HG03565 (cell line): Measurements from ENCODE around the gene FOXD4L3.
"Not testable (repeated sequence)": the region's sequence is repeated elsewhere in the genome, so short reads cannot be mapped to it uniquely, and the experiment has no call there.

Experiments
- ATAC-seq: cut with Tn5 transposase; IDR thresholded peaks from one replicate; pipeline ENCODE4 v1.9.1; 2021; ENCODE audit warnings: mild to moderate bottlenecking, moderate library complexity; ENCODE audit not compliant: unreplicated experiment

Gene FOXD4L3

DNA sequence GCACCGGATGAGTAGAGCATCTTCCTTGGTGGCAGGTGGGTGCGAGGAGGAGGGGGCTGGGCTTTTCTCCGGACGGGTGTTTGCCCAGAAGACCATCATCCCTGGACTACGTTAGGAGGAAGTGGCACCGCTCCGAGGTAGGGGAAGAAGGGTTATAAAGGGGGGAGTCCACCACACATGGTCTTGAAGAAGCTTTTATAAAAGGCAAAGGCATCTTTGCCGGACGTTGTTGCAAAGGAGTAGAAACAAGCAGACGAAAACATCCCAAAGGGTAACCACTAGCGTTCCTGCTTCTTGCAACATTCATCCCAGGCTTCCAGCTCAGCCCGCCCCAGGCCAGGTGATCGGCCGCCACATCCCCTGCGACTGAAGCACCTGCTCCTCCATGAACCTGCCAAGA, at the start of gene FOXD4L3:
FOXD4L3 (plus strand) TSS at position 301 of the 400 bp plus-strand sequence; CDS start at position 386, 85 bp downstream.
- not testable (repeated sequence) for ATAC-seq

DNA sequence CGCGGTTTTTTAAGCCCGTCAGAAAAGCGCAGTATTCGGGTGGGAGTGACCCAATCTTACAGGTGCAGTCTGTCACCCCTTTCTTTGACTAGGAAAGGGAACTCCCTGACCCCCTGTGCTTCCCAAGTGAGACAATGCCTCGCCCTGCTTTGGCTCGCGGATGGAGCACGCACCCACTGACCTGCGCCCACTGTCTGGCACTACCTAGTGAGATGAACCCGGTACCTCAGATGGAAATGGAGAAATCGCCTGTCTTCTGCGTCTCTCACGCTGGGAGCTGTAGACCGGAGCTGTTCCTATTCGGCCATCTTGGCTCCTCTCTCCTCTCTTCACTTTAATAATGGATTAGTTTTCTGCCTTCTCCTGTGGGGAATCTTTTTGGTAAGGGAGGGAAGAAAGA, 21.6 kb upstream of the FOXD4L3 start:
- not testable (repeated sequence) for ATAC-seq

DNA sequence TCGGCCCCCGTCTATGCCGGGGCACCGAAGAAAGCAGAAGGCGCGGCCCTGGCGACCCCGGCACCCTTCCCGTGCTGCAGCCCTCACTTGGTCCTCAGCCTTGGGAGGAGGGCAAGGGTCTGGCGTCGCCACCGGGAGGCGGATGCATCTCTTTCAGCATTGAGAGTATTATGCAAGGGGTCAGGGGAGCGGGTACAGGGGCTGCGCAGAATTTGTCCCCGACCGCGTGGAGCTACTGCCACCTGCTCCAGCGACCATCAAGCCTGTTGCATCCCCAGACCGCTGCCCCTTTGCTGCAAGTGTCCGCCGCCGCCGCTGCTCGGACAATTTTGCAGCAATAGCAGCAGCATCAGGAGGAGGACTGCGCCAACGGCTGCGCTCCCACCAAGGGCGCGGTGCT, 1.1 kb downstream of the FOXD4L3 start:
- not testable (repeated sequence) for ATAC-seq

DNA sequence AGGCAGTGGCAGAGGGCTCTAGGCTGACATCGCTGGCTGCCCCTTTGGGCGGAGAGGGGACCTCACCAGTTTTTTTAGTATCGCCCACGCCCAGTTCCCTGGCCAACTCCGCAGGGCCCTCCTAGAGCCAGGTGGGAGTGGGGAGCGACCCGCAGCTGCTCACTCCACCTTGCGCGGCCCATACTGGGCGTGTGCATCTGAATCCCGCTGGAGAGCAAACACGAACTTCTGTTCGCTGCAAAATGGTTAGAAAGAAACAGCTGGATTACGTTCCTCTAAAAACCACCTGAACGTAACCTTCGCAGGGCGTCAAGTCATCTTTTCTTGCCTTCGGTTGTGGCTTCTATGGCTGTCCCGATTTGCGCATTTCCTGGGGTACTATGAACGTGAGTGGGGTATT, 1.5 kb downstream of the FOXD4L3 start:
- not testable (repeated sequence) for ATAC-seq

DNA sequence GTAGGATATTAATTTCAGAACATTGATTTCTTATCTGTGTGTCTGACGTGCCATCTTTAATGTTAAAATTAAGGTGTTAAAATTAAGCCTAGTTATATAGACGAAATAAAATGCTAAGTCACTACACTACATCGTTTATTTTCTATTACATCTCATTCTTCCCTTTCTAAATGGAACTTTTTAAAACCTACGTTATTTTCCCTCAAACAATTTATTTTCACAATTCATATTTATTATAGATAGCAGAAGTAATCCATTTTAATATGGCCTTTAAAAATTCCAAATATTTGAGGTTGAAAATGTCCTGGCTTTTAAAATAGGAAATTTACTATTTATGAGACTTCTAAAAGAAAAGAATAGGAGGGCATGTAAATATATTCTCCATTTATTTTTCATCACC, 2.1 kb downstream of the FOXD4L3 start:
- not testable (repeated sequence) for ATAC-seq

- ATAC-seq, result not testable (repeated sequence)
Measured at GRCh38 chr9:68305680-68306285, 3.1 kb downstream of the FOXD4L3 start.

DNA sequence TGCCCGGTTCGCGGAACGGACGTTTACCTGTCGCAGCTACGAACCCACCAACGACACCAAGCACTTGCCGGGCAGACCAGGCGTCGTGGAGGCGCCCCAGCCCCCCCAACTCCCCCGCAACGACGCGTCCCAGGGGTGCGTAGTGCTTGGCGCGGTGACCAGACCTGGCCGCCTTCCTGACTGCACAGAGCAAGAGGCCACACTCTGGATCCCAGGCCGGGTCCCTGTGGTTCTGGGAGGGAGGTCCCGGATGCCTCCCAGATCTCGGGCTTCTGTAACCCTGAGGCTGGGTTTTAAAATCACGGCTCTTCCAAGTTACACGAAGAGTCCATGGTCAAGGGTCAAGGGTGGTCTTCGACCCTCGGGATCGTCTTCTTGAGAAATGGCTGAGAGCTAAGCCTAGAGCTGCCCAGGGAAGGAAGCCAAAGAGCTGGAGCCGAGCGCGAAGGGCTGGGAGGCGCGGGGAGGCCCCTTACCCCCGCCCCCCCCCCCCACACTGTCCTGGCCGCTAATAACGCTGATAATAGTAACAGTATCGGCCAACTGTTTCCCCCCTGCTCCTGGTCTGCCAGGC, 3.8 kb downstream of the FOXD4L3 start:
- not testable (repeated sequence) for ATAC-seq

DNA sequence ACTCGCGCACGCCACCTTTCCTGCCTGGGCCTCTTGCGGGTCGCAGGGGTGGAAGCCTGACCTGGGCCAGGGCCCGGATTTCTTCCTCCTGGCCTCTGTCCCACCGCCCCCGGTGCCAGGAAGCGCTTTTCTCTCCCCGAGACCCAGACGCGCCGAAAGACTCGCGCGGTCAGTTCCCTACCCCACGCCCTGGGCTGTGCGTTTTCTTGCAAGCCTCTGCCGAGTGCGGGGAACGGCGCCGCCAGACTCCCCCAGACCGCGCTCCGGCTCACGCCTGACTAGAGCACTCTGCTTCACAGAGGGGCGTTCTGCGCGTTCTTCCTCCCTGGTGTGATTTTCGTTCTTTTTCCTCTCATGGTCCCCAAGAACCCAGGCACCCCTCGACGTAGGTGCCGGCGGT, 4.5 kb downstream of the FOXD4L3 start:
- not testable (repeated sequence) for ATAC-seq

DNA sequence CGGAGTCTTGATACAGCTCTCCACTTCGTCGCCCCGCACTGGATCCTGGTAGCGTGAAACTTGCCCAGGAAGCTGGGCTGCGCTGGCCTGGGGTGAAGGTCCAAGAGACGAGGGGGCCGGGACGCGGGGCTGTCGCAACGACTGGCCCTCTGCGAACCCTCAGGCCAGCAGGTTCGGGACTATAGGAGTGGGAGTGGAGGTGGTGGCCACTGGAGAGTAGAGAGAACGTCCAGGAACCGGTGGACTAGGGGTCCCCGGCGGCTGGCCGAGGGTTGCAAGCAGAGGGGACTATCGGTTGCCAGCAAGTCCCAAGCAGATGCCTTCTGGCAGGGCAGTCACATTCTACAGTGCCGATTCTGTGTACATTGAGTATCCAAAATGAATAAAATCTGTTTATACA, 5.0 kb downstream of the FOXD4L3 start:
- ATAC-seq, result not testable (repeated sequence)

DNA sequence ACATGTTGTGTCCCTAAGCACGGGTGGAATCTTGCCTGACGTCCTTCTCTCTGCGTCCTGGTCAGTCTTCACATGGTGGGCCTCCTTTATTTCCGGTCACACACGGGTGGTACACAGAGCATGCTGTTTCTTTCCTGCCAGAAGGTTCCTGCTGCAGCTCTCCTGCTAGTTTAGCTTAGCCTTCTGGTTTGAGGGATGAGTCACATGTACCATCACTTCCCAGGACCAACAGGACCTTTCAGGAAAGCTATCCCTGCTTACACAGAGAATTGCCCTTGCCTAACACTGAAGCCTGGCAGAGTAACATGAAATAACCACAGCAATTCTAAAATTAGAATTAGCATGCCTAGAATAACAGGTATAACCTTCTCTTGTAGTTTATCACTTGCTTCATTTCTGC, 8.5 kb downstream of the FOXD4L3 start:
- not testable (repeated sequence) for ATAC-seq

- not testable (repeated sequence) for ATAC-seq
Measured at GRCh38 chr9:68318209-68318608, 15.5 kb downstream of the FOXD4L3 start.

GRCh38 chr9:68323749-68324148, 21.1 kb downstream of the FOXD4L3 start:
- ATAC-seq, result not testable (repeated sequence)

GRCh38 chr9:68324518-68324917, 21.9 kb downstream of the FOXD4L3 start:
- ATAC-seq, result not testable (repeated sequence)

GRCh38 chr9:68329106-68329505, 26.4 kb downstream of the FOXD4L3 start:
- not testable (repeated sequence) for ATAC-seq

DNA sequence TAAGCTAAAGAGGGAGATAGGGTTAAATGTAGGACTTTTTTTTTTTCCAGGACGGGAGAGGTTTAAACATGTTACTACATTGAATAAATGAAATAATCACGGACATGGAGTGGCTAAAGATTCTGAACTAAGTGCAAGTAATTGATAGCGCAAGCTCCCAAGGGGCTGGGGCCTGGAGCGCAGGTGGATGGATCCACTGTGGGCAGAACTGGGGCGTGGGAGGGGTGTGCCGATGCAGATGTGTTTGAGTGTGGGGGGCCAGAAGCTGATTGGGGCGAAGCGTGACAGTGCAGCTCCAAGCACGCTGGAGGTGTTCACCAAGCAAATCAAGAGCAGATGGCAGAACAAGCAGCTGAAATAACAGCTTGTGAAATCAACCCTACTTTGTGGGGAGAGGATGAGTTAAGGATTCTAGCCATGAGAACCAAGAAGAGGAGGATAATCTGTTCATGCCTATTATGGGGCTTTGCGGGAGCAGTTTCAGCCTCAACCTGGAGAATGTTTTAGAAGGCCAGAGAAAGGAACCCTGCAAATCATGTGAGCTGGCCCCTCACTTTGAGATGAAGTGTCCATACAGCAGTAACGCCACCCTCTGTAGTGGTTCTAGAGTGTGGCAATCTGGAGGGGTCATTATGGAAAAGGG, 28.0 kb downstream of the FOXD4L3 start:
- ATAC-seq, result not testable (repeated sequence)

DNA sequence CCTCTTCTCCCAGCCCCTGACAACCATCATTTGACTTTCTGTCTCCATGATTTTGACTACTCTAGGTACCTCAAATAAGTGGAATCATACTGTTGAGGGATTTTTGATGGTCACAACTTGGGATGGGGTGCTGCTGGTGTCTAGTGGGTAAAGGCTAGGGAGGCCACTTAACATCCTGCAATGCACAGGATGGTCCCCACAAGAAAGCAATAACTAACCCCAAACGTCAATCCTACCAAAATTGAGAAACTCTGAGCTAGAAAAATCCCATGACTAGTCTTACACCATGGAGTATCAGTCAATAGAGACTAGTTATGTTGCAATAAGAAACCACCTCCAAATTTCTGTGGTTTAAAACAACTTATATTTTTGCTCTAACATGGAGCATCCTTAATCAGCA, 29.5 kb downstream of the FOXD4L3 start:
- ATAC-seq, result not testable (repeated sequence)

- ATAC-seq, result not testable (repeated sequence)
Measured at GRCh38 chr9:68335935-68336334, 33.3 kb downstream of the FOXD4L3 start.

- ATAC-seq, result not testable (repeated sequence)
Measured at GRCh38 chr9:68336639-68337339, 34.1 kb downstream of the FOXD4L3 start.

DNA sequence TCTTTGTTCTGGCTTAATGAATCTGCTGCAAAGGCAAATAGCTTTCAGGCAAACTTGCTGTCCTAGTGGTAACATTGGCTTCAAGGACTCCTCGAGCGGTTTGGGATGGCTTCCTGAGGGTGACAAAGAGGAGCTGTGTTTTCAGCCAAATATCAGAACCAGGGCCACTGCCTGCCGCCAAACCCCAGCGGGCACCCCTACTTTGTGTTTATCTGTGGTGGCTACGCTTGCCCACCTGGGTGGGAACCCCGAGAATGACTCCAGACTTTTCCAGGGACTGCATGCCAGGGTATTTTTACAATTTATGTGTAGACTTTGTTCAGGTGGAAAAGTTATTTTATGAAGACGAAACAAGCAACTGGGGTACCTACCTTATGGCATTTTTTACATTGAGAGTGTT, 35.3 kb downstream of the FOXD4L3 start:
- not testable (repeated sequence) for ATAC-seq

DNA sequence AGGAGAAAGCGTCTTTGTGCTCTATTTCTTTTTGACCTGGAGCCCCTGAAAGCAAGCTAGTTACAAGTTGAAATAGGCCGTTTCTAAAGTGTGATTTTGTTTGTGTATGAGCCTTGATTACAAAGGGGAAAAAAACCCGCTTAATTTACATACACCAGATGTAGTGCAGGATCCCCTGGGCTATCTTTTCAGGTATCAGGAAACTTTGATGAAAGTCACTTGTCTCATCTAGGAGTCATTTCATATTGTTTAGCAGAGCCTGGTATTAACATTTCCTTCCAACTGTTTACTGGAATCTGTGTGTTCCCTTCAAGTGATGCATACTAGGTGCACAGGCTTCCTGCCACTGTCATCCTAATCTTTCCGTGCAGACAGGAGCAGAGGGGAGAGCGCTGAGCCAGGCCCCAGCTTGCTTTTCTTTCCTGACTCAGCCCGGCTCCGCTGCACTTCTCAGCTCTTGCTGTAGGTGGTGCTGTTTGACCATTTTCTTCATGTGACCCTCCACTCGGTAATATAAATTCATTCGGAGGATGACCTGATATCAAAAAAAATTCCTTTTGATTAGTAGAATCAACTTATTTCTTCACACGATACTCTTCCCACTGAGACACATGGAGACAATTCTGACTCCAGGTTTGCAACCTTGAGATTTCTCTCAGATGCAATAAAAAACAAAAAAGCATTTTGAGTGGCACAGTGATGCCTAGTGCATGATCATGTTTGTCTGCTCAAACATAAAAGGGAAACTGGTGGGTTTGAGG, 39.8 kb downstream of the FOXD4L3 start:
- ATAC-seq, result peak; percentile 85

DNA sequence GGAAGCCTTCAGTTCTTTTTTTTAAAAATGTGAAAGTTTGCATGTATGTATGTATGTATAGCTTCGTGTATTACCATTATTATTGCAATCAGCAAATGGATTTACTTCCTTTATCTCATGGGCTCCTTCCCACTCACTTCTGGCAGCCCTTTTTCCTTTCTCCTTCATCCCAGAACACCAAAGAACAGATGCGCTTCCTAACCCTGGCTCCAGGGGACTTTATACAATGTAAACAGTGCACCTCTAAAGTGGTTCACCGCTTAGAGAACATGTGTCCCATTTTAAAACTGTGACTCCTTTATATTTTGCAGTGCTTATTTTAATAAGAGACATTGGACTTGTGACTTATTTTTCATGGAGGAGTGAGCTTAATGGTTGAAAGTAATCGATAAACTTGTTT, 40.6 kb downstream of the FOXD4L3 start:
- not testable (repeated sequence) for ATAC-seq
